NCI-H748 (cell line): Measurements from ENCODE around the gene TTC28.

ENCODE experiments used
- DNase-seq: peaks from one replicate; lab custom pipeline; 2025; ENCODE audit not compliant: unreplicated experiment; lab: John Stamatoyannopoulos, UW

Gene TTC28

DNA sequence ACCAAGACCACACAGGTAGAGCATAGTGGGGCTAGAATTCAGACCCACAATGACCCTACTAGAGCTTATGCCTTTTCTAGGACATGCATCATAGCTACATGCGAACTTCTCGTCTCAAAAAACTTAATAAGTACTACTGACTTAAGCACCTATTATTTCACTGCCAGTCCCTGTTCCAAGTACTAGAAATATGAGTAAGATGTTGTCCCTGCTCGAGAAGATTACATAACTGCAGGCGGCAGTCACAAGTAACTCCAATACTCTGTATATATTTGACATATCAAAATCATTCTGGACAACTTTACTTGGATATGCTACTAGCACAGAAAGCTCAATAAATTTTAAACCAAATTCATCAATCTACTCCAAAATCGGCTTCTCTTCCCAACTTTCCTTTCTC is 235.0 kb downstream of the TTC28 start:
- DNase-seq = no peak

GRCh38 chr22:28443526-28443876 is 236.1 kb downstream of the TTC28 start:
- no peak for DNase-seq

DNA sequence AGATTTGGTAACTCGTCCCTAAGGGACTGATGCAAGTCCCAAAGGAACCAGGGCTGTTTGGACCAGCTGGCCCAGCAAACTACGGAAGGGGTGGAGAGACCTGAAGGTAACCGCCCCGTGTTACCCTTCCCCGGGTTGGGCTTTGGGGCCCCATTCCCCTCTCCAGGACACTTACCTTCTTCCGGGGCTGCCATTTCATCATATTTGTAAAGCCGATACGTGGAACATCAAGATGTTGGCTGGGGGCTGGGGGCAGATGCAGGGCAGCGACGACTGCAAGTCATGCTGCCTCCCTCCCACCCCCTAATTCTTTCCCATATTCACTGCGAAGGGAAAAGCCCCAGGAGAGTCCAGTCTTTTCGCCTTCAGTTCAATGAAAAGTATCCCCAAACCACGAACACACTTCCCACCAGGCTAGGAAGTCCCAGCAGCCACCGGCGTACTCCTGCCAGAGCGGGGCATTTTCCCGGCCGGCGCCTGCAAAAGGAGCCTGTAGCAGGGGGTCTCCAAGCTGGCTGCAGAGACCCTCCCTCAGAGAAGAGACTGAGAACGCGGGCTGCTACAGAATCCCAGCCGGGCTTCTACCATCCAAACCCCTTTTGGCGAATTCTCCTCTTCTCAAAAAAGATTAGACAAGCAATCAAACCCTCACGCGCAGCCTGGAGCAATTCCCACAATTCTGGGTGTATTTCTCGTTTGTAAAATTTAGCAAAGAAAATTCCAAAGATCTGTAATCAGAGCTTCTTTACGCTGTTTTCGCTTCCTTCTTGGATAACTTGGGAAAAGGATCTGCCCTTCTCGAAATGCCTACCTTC is 236.7 kb downstream of the TTC28 start:
- no peak for DNase-seq

GRCh38 chr22:28442264-28442710 is 237.4 kb downstream of the TTC28 start:
- DNase-seq = no peak

- DNase-seq = no peak
Measured at GRCh38 chr22:28441720-28442263, 237.8 kb downstream of the TTC28 start.

- no peak for DNase-seq
Measured at GRCh38 chr22:28440592-28441390, 238.8 kb downstream of the TTC28 start.

- peak; percentile 0 for DNase-seq
Measured at GRCh38 chr22:28438183-28438768, 241.4 kb downstream of the TTC28 start.

DNA sequence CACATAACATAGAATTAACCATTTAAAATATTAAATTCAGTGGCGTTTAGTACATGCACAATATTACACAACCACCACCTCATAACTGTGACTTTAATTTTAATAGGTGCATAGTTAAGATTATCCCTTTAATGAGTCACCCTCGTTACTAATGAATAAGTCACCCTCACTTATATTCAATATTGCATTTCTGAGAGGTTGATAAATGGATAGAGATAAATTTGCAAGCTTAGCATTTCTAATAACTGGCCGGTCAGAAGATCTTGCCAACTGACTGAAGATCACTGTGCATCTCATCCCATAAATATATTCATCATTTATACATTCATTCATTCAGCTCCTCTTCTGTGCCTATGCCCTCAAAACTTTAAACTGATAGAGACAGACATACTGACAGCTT is 243.7 kb downstream of the TTC28 start:
- no peak for DNase-seq

GRCh38 chr22:28435140-28435768 is 244.4 kb downstream of the TTC28 start:
- no peak for DNase-seq

DNA sequence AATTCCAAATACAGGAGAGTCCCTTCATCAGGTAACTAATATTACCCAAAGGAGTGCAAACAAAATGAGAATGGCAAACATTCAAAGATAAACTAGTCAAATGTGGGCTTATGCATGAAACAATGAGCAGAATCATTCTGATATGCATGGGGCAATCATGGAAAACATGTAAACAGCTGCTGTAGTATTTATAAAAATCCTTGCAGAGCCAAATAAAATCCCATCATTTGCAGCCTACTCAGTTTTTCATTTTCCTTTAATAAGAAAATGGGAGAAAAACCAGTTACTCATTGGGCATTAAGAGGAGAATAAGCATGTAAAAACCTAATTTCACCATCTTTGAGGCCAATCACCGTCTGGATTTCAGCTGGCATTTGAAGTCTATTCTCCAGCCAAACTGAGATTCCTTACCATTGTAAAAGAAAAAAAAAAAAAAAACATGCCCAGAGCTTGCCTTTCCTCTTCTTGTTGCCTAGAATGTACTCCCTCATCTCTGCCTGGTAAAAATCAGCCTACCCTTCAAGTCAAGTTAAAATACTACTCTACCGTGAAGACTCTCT is 249.1 kb downstream of the TTC28 start:
- no peak for DNase-seq

DNA sequence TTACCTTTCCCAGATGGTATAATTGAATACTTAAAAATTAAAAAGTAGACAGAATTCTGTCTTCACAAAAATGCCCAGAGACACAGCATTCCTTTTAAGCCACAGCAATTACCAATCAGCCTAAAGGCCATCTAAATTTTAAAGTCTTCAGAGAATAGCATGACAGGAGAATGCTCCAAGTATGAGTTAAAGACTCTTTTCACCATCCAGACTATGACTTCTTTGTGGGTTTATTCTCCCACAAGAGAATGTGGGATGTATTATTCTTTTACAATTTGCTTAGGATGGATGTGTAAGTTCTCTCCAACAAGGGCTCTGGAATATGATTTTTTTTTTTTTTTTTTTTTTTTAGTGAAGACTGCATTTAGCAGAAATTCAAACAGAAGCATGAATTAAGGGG is 249.9 kb downstream of the TTC28 start:
- no peak for DNase-seq

- DNase-seq = no peak
Measured at GRCh38 chr22:28428271-28428670, 251.4 kb downstream of the TTC28 start.

DNA sequence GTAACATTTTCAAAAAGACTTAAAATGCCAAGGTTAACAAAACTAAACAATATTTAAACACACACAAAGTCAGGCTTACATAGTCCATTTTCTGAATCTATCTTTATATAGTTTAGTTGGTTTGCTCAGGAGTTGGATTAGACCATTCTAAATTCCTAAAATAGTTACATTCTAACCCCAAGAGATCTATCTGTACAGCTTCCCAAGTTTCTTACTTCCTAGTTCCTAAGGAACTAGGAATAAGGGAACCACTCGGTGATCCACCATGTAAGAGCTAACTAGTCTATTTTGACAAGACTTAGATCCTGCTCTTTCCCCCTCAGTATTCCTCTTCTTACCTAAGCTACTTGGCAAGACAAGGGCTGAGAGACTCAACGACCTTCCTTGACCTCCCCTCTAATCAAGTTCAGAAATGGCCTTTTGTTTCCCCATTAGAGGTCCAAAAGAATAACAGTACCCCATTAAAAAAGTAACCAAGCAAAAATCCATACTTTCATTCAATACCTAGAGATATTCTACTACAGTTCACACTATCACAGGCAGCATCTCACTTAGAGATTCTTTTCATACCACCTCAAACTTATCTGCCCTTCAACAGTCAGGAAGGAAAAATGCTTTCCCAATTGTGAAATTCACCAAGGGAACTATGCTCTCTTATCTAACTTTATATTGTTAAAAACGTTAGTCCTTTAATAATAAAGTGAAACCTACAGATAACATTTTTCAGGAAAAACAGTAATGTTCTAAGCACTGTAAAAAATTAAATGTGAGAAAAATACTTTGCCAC is 253.1 kb downstream of the TTC28 start:
- no peak for DNase-seq

DNA sequence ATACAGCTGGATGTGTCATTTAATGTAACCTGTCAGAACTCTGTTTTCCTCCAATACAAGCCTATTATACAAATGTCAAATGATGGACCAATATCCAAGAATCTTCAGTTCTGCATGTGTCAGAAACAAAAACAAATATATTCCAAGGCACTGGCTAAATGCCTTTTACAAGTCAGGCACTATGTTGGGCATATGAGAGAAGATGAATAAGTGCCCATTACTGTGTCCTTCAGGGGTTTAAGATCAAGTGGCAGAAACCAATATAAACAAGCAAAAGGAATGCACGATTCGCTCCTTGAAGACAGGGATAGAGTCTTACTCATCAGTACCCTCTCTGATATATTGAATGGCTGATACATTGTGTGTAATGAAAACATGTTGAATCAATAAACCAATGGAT is 254.4 kb downstream of the TTC28 start:
- DNase-seq = no peak

GRCh38 chr22:28424427-28425080 is 255.1 kb downstream of the TTC28 start:
- DNase-seq = peak; percentile 66

- no peak for DNase-seq
Measured at GRCh38 chr22:28419919-28420318, 259.7 kb downstream of the TTC28 start.

GRCh38 chr22:28418008-28418407 is 261.6 kb downstream of the TTC28 start:
- no peak for DNase-seq

- DNase-seq = no peak
Measured at GRCh38 chr22:28417431-28417830, 262.2 kb downstream of the TTC28 start.

GRCh38 chr22:28414913-28415312 is 264.7 kb downstream of the TTC28 start:
- DNase-seq = no peak
